GM23248 (cell line): Measurements from ENCODE around the gene EPHA3.

ENCODE experiments used
- EZH2 ChIP-seq: fragments of 200-600 bp; sonication (generic); IDR thresholded peaks from 2 replicates; pipeline ENCODE4 v1.6.1; 2018; ENCODE audit warnings: antibody characterized with exemption, mild to moderate bottlenecking; ENCODE audit not compliant: insufficient read depth, poor library complexity, severe bottlenecking
- EZH2phosphoT487 ChIP-seq: fragments of 200-600 bp; sonication (generic); IDR thresholded peaks from 2 replicates; pipeline ENCODE4 v1.6.1; 2018; ENCODE audit warnings: antibody characterized with exemption, moderate library complexity, mild to moderate bottlenecking, low read depth; ENCODE audit not compliant: insufficient read depth

DNA sequence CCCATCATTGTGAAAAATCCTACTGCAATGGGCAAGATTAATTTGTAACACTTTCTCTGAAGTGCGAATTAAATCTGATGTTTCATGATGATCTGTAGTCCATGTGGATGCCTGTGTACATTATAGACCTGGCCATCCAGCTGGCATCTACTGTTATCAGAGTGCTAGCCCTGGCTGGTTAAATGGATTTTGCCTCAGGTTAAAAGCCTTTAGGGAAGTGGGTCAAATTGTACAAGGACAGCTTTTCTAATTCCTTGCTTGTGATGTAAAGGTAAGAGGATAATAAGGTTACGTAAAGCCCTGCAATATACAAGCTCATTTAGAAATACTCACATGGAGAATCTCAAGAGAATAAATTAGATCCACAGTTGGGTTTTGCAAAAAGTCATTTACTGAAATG lies 138.2 kb downstream of the EPHA3 start:
- TF ChIP-seq EZH2 (no peak), EZH2phosphoT487 (no peak)
